ENCODE measurements around the gene C9orf43.

- TF ChIP-seq CTCF (conservative IDR thresholded peaks at IDR 0.05; ENCODE audit: low read length), result no peak
- TF ChIP-seq EZH2phosphoT487 (IDR thresholded peaks at IDR 0.05; ENCODE audit: borderline replicate concordance), result no peak
These were observed 23.8 kb upstream of the C9orf43 start for GRCh38 chr9:113386571-113387393.
